PC-9 (cell line): ENCODE measurements around the gene FAM200B. TPM values are rescaled to one million over a fixed set of nuclear protein-coding genes. Genes with fewer than 3 reads are reported as not detected.

ENCODE experiments used
- BruUV-seq: library from RNA; stranded (reverse); fragments of 400-500 nt; replicated peaks from 2 replicates; lab custom pipeline; 2021; lab: Mats Ljungman, UMichigan
- CTCF ChIA-PET: fragments of 300-600 bp; sonication (Branson Sonifier 250); formaldehyde crosslinking; loops from one replicate; lab custom pipeline; 2022; ENCODE audit warnings: antibody characterized with exemption; lab: Charles Lee
- POLR2A ChIA-PET: fragments of 300-600 bp; sonication (Branson Sonifier 250); formaldehyde crosslinking; loops from one replicate; lab custom pipeline; 2022; ENCODE audit warnings: antibody characterized with exemption; ENCODE audit not compliant: unreplicated experiment; lab: Charles Lee
- DNase-seq, 2 experiments: peaks; one replicate each; pipeline versions ENCODE4 v3.0.0 to v3.0.0-alpha.2; 2015 to 2022; ENCODE audit warnings: mixed read lengths in 1 of 2
- H2AFZ ChIP-seq: fragments of 200-600 bp; sonication (generic); 2 replicates; pipeline ENCODE4 v1.8.1; 2017; ENCODE audit warnings: antibody characterized with exemption
- H3F3A ChIP-seq: fragments of 200-600 bp; sonication (generic); 2 replicates; pipeline ENCODE4 v1.8.1; 2017; ENCODE audit warnings: antibody characterized with exemption, mild to moderate bottlenecking, low read depth; ENCODE audit not compliant: insufficient read depth
- H3K27ac ChIP-seq: fragments of 200-600 bp; sonication (generic); 2 replicates; pipeline ENCODE4 v1.6.1; 2016; ENCODE audit warnings: mixed run types
- H3K27me3 ChIP-seq: fragments of 200-600 bp; sonication (generic); 2 replicates; pipeline ENCODE4 v1.6.1; 2016; ENCODE audit warnings: low read depth, mixed run types; ENCODE audit not compliant: insufficient read depth
- H3K36me3 ChIP-seq: fragments of 200-600 bp; sonication (generic); 2 replicates; pipeline ENCODE4 v1.6.1; 2016; ENCODE audit warnings: low read depth, mixed run types
- H3K4me1 ChIP-seq: fragments of 200-600 bp; sonication (generic); replicated peaks from 2 replicates; pipeline ENCODE4 v1.6.1; 2016; ENCODE audit warnings: mixed run types; ENCODE audit not compliant: insufficient read depth
- H3K4me2 ChIP-seq: fragments of 200-600 bp; sonication (generic); 2 replicates; pipeline ENCODE4 v1.6.1; 2017; ENCODE audit warnings: mixed run types
- H3K4me3 ChIP-seq: fragments of 200-600 bp; sonication (generic); 2 replicates; pipeline ENCODE4 v1.6.1; 2016; ENCODE audit warnings: mixed run types
- H3K79me2 ChIP-seq: fragments of 200-600 bp; sonication (generic); 2 replicates; pipeline ENCODE4 v1.6.1; 2017; ENCODE audit warnings: low read depth, mixed run types
- H3K9me2 ChIP-seq: fragments of 200-600 bp; sonication (generic); 2 replicates; pipeline ENCODE4 v1.8.1; 2017; ENCODE audit warnings: mild to moderate bottlenecking; ENCODE audit not compliant: insufficient read depth
- H3K9me3 ChIP-seq: fragments of 200-600 bp; sonication (generic); 2 replicates; pipeline ENCODE4 v1.8.1; 2016; ENCODE audit warnings: low read depth; ENCODE audit not compliant: insufficient read depth
- H4K20me1 ChIP-seq: fragments of 200-600 bp; sonication (generic); 2 replicates; pipeline ENCODE4 v1.8.1; 2017; ENCODE audit not compliant: insufficient read depth
- CTCF ChIP-seq: fragments of 200-600 bp; sonication (generic); conservative IDR thresholded peaks from 2 replicates; pipeline ENCODE4 v1.6.1; 2017; ENCODE audit warnings: mixed run types, antibody characterized with exemption, mild to moderate bottlenecking, moderate library complexity
- EZH2 ChIP-seq: fragments of 200-600 bp; sonication (generic); IDR thresholded peaks from 2 replicates; pipeline ENCODE4 v1.8.0; 2017; ENCODE audit warnings: antibody characterized with exemption, low read depth
- intact Hi-C: fragments of 100-400 bp; cut with micrococcal nuclease; formaldehyde crosslinking; loops from one replicate; pipeline ENCODE4 v1.10.0; 2022; ENCODE audit not compliant: unreplicated experiment
- total RNA-seq: library from RNA; stranded (reverse); gene quantifications from 2 replicates; pipeline ENCODE4 v1.2.3, GENCODE V29; 2021

Gene FAM200B
- total RNA-seq, 1 experiment from 2014 or later: 32.4 TPM

GRCh38 chr4:15653864-15654592 is 27.6 kb upstream of the FAM200B start:
- intact Hi-C loops: loop anchor here (2.0 to 10.0 kb wide), 4 partner anchors 38 to 649 kb away; partner anchors contain the start of gene CD38
- H3K4me1 ChIP-seq: peaks cover 20% of the 10 kb centered on the region
- no peaks in the 10 kb centered on the region for H4K20me1 ChIP-seq
- peak in 1 of 2 experiments; percentile 8 for DNase-seq
- peak overlapping the region; percentile 99 for H3K4me2 ChIP-seq
- peak overlapping the region; percentile 83 for H3K4me3 ChIP-seq
- peak overlapping the region; percentile 70; the same call in 1 of the 2 replicates for H2AFZ ChIP-seq
- H3K9me3 ChIP-seq: no peaks in the 10 kb centered on the region
- H3K27ac ChIP-seq: peak overlapping the region; percentile 52
- BruUV-seq: TSS peak; percentile 54
- H3K36me3 ChIP-seq: no peaks in the 10 kb centered on the region; the same call in 1 of the 2 replicates
- TF ChIP-seq CTCF: no peak
- TF ChIP-seq EZH2: no peak
- H3K27me3 ChIP-seq: no peaks in the 10 kb centered on the region
- ChIA-PET POLR2A (interaction anchor here (0.5 to 0.8 kb wide), 4 partner anchors 37 to 267 kb away, joined by 3 to 12 read pairs (median 5); no protein-coding TSS in a partner anchor), CTCF (no interaction called here)
- H3F3A ChIP-seq: no peaks in the 10 kb centered on the region; the same call in 1 of the 2 replicates
- H3K79me2 ChIP-seq: peaks cover 54% of the 10 kb centered on the region
- H3K9me2 ChIP-seq: no peaks in the 10 kb centered on the region

- Histone ChIP-seq H3K4me3 (peak overlapping the region; percentile 83), H3F3A (no peaks in the 10 kb centered on the region; the same call in 1 of the 2 replicates), H3K4me2 (peak overlapping the region; percentile 99), H3K27ac (peak overlapping the region; percentile 52), H3K36me3 (no peaks in the 10 kb centered on the region; the same call in 1 of the 2 replicates), H3K9me3 (no peaks in the 10 kb centered on the region), H2AFZ (peak overlapping the region; percentile 84; the same call in 1 of the 2 replicates), H3K27me3 (no peaks in the 10 kb centered on the region), H3K79me2 (peaks cover 49% of the 10 kb centered on the region), H3K4me1 (peaks cover 26% of the 10 kb centered on the region), H4K20me1 (no peaks in the 10 kb centered on the region), H3K9me2 (no peaks in the 10 kb centered on the region)
- POLR2A ChIA-PET: interaction anchor here (0.5 to 0.8 kb wide), 4 partner anchors 37 to 266 kb away, joined by 3 to 12 read pairs (median 5); no protein-coding TSS in a partner anchor
- intact Hi-C loops: loop anchor here (1.0 to 10.0 kb wide), 5 partner anchors 27 to 650 kb away; partner anchors contain the start of genes CD38 and FAM200B
- DNase-seq: no peak
- BruUV-seq: no TSS peak
- TF ChIP-seq EZH2 (no peak), CTCF (no peak)
- CTCF ChIA-PET: no interaction called here
Measured at GRCh38 chr4:15654593-15655222, 26.9 kb upstream of the FAM200B start.
